Measurements from ENCODE around the gene ALKBH2.
A peak's percentile ranks its signal among the peaks of the same experiment; 100 is the strongest.

Gene ALKBH2

DNA sequence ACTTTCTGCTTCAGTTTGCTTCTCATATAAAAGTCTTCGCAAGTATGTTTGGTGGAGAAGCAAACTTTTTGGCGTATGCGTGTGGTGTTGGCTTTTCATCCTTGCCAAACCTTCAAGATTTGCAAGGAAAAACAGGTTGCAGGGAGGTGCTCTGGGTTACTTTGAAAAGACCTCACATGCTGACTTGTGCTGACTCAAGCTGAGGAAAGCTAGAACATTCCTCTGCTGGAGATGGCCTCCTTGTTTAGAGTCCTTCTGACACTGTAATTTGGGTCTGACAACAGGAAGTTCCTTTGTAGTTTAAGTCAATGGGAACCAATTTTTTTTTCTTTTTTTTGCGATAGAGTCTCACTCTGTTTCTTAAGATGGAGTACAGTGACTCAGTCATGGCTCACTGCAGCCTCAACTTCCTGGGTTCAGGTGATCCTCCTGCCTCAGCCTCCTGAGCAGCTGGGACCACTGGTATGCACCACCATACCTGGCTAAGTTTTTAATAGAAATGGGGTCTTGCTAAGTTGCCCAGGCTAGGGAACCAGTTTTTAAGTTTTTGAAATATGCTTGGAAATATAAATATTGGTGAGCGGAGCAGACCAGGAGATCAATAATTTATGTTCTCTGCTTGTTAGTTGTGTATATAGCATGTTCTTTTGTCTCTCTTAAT, 20.5 kb upstream of the ALKBH2 start:
- DNase-seq, result no peak

DNA sequence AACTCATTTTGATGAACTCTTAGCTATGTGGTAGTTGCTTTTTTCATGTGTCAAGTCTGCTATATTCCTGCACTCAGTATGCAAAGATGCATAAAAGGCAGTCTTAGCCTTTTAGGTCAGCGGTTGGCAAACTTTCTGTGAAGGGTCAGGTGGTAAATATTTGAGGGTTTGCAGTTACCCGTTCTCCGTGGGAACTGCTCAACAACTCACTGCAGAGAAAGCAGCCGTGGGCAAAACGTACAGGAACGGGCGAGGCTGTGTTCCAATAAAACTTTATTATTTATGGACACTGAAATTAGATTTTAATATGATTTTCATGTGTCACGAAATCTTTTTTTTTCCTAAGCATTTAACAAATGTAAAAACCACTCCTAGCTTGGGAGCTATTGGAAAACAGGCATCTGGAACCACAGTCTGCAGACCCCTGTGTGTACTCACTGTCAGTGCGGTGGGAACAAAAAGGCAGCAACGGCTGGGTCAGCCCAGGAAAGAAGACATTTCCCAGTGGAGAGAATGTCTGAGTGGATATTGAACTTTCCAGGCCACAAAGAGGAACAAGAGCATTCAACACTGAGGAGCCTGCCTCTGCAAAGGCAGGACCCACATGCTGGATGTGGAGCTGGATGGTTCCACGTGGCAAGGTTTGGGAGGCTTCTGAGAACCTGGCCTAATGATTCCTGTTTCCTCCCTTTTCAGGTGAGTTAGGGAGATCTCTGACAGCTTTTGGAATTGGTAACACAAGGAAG, 19.6 kb upstream of the ALKBH2 start:
- DNase-seq, result no peak

DNA sequence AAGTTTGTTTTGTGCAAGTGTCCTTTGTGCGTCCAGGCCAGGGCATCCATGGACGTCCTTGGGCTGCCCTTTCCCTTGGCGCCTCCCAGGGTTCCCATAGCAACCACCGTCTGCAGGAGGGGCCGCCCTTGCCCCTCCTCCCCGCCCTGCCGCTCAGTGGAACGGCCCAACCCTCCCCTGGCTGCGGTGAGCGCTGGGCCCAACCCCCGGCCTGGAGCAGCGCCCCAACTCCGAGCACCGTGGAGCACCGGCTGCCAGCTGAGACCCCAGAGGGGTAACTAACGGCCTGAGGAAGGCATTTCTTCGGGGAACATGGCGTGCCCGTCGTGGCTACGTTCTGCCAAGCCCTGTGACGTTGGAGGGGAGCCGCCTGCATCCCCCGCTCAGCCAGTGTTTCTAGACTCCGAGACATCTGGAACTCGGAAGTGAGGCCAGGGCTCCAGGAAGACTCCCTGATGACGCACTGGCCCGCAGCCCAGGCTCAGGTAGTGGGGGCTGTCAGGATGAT, 17.8 kb upstream of the ALKBH2 start:
- DNase-seq, result peak; percentile 69

DNA sequence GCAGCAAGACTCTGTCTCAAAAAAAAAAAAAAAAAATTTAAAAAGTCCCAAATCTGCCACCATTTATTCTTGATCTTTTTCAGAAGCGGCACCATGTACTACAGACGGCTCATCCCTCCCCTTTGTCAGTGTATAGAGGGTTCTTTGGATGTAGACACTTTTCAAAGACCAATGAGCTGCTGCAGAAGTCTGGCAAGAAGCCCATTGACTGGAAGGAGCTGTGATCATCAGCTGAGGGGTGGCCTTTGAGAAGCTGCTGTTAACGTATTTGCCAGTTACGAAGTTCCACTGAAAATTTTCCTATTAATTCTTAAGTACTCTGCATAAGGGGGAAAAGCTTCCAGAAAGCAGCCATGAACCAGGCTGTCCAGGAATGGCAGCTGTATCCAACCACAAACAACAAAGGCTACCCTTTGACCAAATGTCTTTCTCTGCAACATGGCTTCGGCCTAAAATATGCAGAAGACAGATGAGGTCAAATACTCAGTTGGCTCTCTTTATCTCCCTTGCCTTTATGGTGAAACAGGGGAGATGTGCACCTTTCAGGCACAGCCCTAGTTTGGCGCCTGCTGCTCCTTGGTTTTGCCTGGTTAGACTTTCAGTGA, 16.6 kb upstream of the ALKBH2 start:
- no peak for DNase-seq

DNA sequence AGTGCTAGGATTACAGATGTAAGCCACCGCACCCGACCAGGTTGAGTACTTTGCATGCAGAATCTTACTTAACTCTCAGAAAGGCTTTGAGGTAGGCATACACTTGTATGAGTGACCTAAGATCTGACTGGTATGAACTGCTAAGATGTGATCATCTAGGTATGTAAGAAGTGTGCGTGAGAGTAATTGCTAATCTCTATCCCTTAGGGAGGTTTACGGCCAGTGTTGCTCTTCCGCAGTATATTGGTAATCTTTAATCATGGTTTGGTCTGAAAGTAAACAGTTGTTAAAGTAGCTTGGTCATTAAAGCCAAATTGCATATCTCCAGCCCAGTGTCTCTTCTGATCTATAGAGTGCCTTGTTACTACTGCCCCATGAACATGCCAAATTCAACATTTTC, 11.9 kb upstream of the ALKBH2 start:
- no peak for DNase-seq

DNA sequence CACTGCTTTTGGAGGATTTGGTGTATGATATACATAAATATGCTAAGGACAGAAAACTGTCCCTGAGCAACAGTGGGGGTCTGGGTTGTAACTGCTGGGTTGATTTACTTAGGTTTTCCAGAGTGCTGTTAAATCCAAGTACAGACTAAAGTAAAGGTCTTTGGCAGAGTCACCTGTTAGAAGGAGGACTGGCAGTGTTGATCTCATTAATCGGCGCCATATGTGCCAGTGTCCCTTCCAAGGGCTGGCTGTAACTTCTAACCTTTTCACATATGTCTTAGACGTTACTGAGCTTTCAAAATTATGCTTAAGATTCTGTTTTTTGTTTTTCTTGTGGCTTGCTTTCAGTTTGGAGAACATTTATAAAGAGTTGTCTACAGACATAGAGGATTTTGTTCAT, 9.2 kb upstream of the ALKBH2 start:
- no peak for DNase-seq

DNA sequence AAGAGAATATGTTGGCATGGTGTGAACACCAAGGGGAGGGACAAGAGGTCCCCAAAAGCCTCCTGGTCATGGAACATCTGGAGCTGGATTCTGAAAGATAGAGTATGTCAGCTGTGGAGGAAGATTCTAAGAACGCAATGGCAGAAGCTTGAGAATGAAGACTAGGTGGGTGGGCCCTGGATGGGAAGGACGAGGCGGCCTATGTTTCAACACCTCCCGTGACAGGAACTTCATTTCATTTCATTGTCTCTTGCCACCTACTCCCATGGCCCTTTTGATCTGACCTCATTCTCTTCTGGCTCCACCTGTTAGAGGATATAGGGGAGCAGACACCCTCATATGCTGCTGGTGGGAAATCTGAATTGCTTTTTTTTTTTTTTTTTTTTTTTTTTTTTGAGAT, 7.5 kb upstream of the ALKBH2 start:
- DNase-seq, result no peak

DNA sequence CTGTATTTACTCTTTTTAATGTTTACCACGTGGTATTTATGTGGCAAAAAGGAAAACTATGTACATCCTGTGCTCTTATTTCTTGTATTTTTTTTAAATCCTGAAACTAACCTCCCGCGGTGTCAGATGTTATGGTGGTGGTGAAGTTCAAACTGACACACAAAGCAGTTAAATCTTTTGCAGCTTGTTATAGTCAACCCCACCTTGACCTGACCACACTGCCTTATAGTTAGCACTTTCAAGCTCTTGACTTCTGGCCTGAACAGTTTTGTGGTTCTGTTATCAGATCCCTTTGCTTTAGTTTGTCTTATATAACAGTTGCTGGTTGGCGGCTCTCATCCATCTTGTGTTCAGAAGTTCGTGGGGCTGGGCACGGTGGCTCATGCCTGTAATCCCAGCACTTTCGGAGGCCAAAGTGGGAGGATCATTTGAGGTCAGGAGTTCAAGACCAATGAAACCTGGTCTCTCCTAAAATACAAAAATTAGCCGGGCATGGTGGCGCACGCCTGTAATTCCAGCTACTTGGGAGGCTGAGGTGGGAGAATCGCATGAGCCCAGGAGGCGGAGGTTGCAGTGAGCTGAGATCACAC, 6.3 kb upstream of the ALKBH2 start:
- no peak for DNase-seq

DNA sequence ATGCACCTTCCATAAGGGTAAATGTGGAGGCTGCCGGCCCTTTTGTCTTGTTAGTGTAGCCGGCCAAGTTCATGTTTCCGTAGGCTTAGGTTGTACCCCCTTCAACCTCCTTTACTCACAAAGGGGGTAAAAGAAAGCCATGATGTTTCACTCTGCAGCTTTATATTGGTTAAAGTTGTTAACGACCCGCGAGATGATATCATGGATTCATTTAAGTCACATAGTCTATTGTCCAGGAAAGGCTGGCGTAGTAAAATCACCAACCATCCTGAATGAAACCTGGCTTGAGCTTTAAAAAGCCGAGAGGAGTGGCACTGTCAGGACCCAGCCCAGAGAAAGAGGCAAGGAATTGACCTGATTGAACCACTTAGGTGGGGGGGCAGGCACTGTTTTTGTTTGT, 5.4 kb upstream of the ALKBH2 start:
- no peak for DNase-seq

DNA sequence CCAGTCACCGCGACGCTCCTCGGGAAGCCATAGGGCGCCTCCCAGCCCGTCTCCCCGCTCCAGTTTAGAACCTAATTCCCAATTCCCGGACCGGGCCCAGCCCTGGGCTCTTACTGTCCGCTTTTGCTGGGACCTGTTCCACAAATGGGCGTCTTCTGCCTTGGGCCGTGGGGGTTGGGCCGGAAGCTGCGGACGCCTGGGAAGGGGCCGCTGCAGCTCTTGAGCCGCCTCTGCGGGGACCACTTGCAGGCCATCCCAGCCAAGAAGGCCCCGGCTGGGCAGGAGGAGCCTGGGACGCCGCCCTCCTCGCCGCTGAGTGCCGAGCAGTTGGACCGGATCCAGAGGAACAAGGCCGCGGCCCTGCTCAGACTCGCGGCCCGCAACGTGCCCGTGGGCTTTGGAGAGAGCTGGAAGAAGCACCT, 4.9 kb upstream of the ALKBH2 start:
- DNase-seq, result no peak

DNA sequence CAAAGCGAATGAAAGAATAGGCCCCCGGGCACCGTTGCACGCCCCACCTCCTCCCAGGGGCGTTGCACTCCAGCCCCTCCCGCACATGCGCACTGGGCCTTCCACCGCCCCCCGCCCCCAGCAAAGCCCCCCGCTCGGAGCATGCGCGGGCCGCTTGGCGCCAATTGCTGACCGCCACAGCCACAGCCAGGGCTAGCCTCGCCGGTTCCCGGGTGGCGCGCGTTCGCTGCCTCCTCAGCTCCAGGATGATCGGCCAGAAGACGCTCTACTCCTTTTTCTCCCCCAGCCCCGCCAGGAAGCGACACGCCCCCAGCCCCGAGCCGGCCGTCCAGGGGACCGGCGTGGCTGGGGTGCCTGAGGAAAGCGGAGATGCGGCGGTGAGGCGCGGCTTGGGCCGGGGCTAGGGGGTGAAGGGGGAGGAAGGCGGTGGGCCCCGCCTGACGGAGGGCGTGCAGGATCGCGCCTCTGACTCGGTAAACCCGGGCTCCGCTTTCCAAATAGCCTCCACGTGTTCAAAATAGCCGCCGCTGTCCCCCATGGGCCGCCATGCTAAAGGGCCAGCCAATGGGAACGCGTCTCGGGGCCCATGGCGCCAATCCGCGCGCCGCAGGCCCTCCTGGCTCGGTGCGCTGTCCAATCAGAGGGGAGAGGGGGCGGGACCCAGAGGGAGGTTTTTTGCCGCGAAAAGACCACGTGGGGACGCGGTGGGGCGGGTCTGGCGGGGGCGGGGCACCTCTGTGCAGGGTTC, 4.3 kb upstream of the ALKBH2 start, which contains the start of gene UNG:
TSS of gene UNG (plus strand) at position 163 of the 748 bp plus-strand sequence. CDS start at position 246, 83 bp downstream.
- peak; percentile 89 for DNase-seq

DNA sequence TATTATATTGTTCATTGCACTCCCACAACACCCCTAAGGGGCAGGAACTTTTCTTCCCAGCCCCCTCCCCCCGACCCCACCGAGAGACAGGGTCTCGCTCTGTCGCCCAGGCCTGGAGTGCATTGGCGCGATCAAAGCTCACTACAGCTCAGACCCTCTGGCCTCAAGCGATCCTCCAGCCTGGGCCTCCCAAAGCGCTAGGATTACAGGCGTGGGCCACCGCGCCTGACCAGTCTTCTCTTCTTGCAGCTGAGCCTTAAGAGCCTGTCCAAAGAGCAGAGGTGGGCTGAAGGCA, 3.8 kb upstream of the ALKBH2 start:
- no peak for DNase-seq

DNA sequence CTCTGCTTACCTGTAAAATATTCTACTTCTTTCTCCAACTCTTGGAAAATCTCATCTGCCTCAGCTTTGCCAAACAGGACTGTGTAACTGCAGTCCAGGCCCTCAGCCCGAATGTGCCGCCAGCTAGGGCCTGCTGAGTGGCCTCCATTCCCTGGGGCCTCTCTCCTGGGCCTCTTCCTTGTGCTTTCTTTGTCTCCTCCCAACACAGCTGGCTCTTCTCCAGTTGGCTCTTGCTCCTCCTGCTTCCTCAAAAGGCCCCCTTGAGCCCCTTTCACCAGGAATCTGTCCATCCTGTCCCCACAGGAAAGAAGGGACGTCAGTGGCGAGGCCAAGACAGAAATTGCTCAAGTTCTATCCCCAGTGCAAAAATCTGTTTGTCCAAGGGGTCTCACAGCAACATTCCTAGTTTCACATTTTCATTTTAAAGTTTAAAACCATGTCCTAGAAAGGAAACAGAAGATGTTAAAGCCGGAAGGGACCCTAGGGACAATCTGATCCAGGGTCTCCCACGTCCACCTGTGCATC, 713 bp downstream of the ALKBH2 start:
- DNase-seq, result no peak

DNA sequence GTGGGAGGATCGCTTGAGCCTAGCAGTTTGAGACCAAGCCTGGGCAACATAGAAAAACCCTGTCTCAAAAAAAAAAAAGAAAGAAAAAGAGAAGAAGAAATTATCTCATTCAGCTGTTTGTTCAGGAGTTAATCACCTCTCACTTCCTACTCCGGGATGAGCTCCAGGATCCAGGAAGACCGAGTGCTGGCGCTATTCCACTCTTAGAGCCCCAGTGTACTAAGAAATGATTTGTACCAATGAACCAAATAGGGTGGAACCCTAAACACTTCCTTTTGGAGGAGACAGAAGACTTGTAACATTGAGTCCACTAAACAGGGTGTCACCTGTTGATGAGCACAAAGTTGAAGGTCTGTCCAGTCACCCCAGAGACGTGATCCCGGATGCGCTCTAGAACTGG, 3.6 kb downstream of the ALKBH2 start:
- DNase-seq, result no peak

DNA sequence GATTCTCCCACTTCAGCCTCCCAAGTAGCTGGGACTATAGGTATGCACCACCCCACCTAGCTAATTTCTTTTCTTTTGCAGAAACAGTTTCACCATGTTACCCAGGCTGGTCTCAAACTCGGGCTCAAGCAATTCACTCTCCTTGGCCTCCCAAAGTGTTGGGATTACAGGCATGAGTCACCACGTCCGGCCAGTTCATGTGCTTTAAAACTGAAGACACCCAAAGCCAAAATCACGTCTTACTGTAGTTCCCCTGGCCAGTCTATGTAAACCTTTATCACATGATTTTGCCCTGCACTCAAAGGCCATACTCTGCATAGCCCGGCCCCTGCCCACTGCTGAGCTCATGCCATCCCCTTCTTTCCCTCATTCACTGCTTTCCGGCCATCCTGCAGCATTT, 4.5 kb downstream of the ALKBH2 start:
- no peak for DNase-seq

DNA sequence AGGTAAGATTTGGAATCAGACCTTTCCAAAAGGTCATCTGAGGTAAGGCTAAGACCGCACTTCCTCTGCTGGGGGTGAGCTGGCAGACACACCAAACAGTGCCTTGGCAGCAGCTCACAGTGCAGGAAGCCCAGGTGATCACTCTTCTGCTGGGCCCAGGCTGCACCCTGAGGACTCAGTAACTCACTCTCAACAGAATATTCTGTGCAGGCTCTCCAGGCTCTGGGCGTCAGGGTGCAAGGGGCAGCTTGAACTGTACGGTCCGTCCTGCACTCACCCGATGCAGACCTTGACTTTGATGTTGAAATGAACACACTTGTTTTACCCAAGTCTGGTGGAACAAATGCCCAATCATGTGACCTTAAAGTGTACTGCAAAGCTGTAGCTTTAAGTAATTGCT, 6.0 kb downstream of the ALKBH2 start:
- no peak for DNase-seq

DNA sequence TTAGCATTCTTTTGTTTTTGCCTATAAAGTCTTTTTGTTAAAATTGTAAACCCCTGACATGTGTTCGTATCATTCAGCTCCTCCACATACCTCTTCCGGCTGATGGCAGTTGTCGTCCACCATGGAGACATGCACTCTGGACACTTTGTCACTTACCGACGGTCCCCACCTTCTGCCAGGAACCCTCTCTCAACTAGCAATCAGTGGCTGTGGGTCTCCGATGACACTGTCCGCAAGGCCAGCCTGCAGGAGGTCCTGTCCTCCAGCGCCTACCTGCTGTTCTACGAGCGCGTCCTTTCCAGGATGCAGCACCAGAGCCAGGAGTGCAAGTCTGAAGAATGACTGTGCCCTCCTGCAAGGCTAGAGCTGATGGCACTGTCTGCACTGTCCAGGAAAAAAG, 7.7 kb downstream of the ALKBH2 start:
- DNase-seq, result no peak

DNA sequence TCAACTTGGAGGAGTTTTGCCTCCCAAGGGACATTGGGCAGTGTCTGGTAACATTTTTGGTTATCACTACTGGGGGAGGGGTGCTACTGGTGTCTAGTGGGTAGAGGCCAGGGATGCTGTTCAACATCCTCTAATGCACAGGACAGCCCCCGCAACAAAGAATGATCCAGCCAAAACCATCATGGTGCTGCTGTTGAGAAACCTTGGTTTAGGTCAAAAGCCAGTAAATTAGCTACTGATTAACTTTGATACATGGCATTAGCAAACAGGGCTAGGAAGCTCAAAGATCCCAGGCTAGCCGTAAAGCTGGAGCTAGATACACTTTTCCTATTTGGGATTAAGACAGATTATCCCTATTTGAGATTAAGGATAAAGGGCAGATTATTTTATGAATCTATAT, 8.8 kb downstream of the ALKBH2 start:
- DNase-seq, result no peak

DNA sequence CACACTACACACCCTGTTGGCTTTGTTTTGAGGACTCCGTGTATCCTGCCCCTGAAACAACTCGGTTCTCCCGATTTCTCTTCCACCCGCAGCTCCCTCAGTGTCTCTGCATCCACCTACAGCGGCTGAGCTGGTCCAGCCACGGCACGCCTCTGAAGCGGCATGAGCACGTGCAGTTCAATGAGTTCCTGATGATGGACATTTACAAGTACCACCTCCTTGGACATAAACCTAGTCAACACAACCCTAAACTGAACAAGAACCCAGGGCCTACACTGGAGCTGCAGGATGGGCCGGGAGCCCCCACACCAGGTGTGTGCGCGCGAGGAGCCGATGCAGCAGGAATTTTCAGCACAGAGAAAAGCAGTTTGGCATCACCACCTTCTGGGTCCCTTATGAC, 10.5 kb downstream of the ALKBH2 start:
- DNase-seq, result no peak

DNA sequence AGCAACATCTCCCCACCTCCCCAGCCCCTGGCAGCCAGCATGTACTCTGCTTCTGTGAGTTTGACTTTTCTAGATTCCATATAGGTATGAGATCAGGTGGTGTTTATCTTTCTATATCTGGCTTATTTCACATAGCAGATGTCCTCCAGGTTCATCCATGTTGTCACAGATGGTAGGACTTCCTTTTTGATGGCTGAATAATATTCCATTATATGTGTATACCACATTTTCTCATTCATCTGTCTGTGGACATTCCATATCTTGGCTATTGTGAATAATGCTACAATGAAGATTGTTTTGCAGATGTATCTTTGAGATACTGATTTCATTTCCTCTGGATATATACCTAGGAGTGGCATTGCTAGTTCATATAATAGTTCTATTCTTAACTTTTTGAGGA, 18.4 kb downstream of the ALKBH2 start:
- no peak for DNase-seq

DNA sequence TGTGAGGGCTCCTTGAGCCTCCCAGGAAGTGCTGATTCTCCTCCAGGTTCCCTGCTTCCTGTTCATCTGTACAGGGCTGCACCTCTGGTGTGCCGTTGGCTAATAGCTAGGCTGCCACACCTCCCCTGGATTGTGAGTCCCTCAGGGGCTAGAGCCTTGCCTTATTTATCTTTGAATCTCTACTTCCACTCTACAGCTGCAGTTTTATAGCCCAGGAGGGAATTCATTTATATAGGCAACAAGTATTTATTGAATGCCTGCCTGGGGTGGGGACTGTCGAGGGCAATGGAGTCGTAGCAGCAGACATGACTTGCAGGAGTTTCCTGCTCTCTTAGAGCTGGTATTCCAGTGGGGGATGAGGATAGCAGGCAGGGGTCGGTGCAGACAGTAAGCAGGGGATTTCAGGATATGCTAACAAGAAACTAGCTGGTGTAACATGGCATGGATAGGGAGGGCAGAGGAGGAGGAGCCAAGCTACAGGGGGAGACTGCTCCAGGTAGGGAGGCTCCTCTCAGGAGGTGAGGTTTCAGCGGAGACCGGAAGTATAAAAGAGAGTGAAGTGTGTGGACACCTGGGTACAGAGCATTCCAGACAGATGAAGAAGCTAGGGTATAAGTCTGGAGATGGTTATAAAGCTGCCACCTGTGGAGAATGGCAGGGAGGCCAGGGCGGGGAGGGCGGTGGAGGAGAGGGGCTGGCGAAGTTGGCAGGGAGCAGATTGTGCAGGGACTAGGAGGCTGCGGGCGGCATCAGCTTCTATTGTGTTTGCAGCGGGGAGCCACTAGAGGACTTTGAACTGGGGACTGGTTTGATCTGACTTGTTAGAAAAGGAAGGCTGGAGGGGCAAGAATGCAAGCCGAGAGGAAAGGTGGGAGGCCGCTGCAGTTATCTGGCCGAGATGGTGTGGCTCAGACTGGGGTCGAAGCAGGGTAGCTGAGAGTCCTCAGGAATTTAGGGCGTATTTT, 23.7 kb downstream of the ALKBH2 start:
- no peak for DNase-seq

DNA sequence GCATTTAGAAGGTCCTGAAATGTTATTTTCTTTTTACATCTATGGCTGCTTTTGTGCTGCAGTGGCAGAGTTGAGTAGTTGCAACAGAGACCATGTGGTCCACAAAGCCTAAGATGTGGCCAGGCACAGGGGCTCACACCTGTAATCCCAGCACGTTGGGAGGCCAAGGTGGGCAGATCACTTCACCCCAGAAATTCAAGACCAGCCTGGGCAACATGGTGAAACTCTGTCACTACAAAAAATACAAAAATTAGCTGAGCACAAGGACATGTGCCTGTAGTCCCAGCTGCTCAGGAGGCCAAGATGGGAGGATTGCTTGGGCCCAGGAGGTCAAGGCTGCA, 27.4 kb downstream of the ALKBH2 start:
- no peak for DNase-seq

Data from NCI-H510A treated with DMSO at 0.1 percent for 48 hours (cell line).